GM18858 (cell line): Measurements from ENCODE around the gene GFRA1.
"Not testable (repeated sequence)": the region's sequence is repeated elsewhere in the genome, so short reads cannot be mapped to it uniquely, and the experiment has no call there.

Source experiments
- ATAC-seq: cut with Tn5 transposase; IDR thresholded peaks from one replicate; pipeline ENCODE4 v1.9.1; 2021; ENCODE audit not compliant: unreplicated experiment

The GFRA1 gene

GRCh38 chr10:116044801-116045248 lies 228.2 kb downstream of the GFRA1 start:
- ATAC-seq, result no peak

- no peak for ATAC-seq
Measured at GRCh38 chr10:116043861-116044260, 229.1 kb downstream of the GFRA1 start.

- no peak for ATAC-seq
Measured at GRCh38 chr10:116043304-116043703, 229.7 kb downstream of the GFRA1 start.

GRCh38 chr10:116041948-116042347 lies 231.1 kb downstream of the GFRA1 start:
- ATAC-seq, result no peak

- ATAC-seq, result no peak
Measured at GRCh38 chr10:116039612-116040011, 233.4 kb downstream of the GFRA1 start.

- ATAC-seq, result no peak
Measured at GRCh38 chr10:116038259-116038658, 234.7 kb downstream of the GFRA1 start.

GRCh38 chr10:116035406-116035805 lies 237.6 kb downstream of the GFRA1 start:
- not testable (repeated sequence) for ATAC-seq

- ATAC-seq, result no peak
Measured at GRCh38 chr10:116030576-116030975, 242.4 kb downstream of the GFRA1 start.

- ATAC-seq, result no peak
Measured at GRCh38 chr10:116029826-116030225, 243.2 kb downstream of the GFRA1 start.

- ATAC-seq, result no peak
Measured at GRCh38 chr10:116027355-116027754, 245.7 kb downstream of the GFRA1 start.

- no peak for ATAC-seq
Measured at GRCh38 chr10:116026725-116027124, 246.3 kb downstream of the GFRA1 start.

- ATAC-seq, result no peak
Measured at GRCh38 chr10:116026315-116026714, 246.7 kb downstream of the GFRA1 start.

GRCh38 chr10:116024271-116024878 lies 248.6 kb downstream of the GFRA1 start:
- ATAC-seq, result no peak

- ATAC-seq, result no peak
Measured at GRCh38 chr10:116017405-116017804, 255.6 kb downstream of the GFRA1 start.

GRCh38 chr10:116015583-116016333 lies 257.2 kb downstream of the GFRA1 start:
- ATAC-seq, result no peak

- peak; percentile 69 for ATAC-seq
Measured at GRCh38 chr10:116014871-116015582, 258.0 kb downstream of the GFRA1 start.

- ATAC-seq, result no peak
Measured at GRCh38 chr10:116014326-116014725, 258.7 kb downstream of the GFRA1 start.

- no peak for ATAC-seq
Measured at GRCh38 chr10:116011929-116012328, 261.1 kb downstream of the GFRA1 start.

GRCh38 chr10:116007256-116007891 lies 265.6 kb downstream of the GFRA1 start:
- no peak for ATAC-seq
